Measurements from ENCODE around the gene ZSCAN5A.
"Not testable (repeated sequence)": the region's sequence is repeated elsewhere in the genome, so short reads cannot be mapped to it uniquely, and the experiment has no call there.

ZSCAN5A gene

GRCh38 chr19:56314018-56314380 is 640 bp downstream of the ZSCAN5A start:
- DNase-seq: no peak

DNA sequence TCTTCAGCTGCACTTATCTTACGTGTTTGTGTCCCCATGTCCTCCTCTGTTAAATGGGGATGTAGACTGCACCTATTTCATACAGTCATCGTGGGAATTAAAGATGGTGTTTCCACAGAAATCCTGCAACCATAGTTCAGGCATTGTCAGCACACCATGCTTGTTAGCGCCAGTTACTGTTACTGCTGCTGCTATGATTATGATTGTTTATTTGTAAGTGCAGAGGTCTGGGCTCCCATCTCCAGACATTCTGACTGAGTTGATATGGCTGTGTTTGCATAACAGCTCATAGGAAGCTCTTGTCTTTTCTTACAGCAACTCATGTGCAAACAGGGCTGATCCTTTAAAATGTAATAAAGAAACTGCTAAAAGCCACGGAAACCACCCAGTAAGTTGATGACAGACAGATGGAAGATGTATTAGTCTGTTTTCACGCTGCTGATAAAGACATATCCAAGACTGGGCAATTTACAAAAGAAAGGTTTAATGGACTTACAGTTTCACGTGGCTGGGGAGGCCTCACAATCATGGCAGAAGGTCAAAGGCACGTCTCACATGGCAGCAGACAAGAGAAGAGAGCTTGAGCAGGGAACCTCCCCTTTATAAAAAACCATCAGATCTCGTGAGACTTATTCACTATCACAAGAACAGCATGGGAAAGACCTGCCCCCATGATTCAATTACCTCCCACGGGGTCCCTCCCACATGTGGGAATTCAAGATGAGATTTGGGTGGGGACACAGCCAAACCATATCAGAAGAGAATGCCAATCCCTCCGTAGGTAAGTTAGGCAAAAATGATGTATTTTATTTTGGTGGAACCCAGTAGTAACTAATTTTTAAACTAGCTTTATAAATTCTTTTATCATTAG is 1.6 kb downstream of the ZSCAN5A start:
- no peak for DNase-seq

DNA sequence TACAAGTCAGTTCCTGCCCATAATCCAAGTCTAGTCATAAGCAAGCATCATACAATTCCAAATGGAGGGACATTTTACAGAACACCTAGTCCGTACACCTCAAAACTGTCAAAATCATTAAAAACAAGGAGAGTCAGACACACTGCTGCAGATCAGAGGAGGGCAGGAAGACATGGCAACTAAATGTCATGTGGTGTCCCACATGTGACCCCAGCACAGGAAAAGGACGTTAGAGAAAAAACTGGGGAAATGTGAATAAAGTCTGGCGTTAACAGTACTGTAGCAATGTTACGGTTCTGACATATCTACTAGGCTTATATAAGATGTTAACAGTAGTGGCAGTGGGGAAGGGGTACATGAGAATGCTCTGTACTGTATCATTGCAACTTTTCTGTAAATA is 2.3 kb downstream of the ZSCAN5A start:
- no peak for DNase-seq

DNA sequence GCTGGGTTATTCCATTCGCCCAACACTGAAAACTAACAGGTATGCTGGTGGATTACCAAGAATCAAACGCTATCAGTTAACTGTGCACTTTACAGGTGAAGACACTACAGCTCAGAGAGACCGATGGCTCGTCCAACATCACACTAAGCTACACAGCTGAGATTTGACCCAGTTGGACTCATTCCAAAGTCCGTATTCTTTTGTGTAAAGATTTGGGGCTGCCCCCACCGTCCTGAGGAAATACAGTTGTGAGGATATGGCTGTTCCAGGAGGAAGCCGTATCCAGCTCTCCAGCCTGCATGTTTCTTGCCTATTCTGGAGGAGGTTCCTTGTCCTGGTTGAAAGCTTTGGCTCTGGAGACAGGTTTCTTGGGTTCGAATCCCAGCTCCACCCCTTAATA is 4.2 kb downstream of the ZSCAN5A start:
- no peak for DNase-seq

GRCh38 chr19:56309511-56310185 is 5.0 kb downstream of the ZSCAN5A start:
- peak in 2 of 4 experiments; percentile 7 to 24 for DNase-seq

DNA sequence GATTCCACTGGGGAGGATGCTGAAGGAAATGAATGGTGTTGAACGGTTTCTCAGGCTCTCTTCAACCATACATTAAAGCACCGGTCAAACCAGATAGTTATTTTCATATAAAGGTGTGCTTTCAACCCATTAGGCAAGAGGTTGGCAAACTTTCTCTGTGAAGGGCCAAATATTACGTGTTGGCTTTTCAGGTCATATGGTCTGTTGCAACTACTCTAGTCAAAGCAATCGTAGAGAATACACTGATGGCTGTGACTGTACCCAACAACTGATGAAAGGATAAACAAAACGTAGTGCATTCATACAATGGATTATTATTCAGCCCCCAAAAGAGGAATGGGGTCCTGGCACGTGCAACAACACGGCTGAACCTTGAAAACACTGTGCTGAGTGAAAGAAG is 5.8 kb downstream of the ZSCAN5A start:
- DNase-seq: no peak

GRCh38 chr19:56307062-56307461 is 7.6 kb downstream of the ZSCAN5A start:
- DNase-seq: not testable (repeated sequence)

GRCh38 chr19:56306016-56306415 is 8.6 kb downstream of the ZSCAN5A start:
- no peak for DNase-seq

DNA sequence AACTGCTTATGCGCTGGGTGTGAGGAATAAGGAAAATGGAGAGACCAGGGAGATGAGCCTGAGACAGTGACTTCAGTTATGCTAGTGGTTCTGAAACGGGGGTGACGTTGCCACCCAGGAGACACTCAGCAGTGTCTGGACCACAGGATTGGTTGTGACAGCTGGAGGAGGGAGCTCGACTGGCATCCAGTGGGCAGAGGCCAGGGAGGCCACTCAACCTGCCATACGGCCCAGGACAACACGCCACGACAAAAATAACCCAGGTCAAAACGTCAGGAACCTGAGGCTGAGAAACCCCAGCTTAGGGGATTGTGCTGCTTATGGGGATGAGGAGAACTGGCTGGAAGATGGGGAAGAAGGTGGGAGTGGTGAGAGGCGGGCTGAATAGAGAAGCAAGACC is 10.4 kb downstream of the ZSCAN5A start:
- DNase-seq: no peak

DNA sequence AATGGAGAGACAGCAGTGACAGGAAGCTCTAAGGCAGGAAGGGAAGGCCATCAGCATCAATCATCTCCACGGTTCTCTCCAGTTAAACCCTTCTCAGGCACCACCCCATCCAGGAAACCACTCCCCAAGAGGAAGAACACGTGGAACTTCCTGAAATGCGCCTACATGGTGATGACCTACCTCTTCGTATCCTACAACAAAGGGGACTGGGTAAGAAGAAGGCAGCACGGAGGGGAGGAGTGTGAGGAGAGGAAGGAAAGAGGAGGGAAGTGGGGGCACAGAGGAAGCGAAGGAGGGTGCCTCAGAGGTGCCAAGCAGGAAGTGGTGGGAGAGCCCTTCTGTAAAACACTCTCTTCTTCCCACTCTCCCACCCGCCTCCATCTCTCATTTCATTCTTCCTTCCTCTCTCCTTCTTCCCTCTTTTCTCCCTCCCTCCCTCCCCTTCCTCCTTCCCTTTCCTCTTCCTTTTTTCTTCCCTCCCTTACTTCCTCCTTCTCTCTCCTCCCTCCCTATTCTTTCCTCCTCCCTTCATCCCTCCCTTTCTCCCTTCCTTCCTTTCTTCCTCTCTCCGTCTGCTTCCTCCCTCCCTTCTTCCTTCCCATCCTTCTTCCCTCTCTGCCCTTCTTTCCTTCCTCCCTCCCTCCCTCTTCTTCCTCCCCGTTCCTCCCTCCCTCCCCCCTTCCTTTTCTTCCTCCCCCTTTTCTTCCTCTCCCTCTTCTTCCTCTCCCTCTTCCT is 12.6 kb downstream of the ZSCAN5A start:
- DNase-seq: no peak

- no peak for DNase-seq
Measured at GRCh38 chr19:56301155-56301554, 13.5 kb downstream of the ZSCAN5A start.

GRCh38 chr19:56299688-56300087 is 15.0 kb downstream of the ZSCAN5A start:
- DNase-seq: no peak

DNA sequence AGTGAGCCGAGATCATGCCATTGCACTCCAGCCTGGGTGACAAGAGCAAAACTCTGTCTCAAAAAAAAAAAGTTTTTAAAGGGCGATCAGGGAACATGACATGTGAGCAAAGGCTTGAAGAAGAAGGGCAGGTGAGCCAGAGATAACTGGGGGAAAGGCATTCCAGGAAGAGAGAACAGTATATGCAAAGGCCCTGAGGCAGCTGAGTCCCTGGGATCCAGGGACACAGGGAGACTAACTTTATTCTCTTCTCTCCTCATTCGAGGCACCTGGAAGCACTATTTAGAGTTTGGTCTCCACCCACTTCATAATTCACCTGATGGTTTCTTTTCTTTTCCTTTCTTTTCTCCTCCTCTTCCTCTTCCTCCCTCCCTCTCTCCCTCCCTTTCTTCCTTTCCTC is 17.6 kb downstream of the ZSCAN5A start:
- DNase-seq: no peak

DNA sequence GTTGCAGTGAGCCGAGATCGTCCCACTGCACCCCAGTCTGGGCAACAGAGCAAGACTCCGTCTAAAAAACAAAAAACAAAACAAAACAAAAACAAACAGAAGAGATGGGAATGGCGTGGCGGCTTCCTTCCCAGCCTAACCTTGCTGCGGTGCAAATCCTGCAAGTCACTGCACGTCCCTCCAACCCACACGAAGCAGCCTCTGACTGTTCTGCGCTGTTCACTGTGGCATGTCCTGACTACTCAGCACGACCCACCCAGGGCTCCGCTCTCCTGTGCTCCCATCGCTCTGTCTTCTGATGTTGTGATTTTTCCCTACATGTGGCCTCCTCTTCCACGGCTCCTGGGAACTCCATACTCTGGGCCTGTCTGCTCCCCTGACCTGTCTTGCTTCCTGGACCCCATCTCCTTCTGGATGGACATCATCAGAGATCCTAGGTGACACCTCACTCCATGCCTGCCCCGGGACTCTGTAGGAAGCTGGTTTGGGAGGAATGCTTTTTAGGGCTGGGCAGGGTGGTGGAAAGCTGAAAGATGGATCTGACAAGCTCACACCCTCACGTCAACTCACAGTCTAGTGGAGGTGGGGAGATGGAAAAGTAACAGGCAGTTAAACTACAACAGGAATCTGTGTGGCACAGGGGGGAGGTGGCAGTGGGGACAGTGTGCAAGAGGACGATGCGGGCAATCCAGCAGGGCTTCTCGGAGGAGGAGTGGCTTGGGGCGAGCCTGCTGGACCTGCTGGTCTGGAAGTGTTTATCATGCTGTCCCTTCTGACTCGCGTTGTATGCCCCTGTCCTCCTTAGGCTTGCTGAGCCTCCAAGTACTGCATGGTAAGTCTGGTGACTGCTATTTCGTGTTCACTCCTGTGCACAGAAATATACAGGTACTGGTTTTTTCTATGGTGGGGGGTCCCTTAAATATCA is 18.8 kb downstream of the ZSCAN5A start:
- no peak for DNase-seq

GRCh38 chr19:56294549-56294948 is 20.1 kb downstream of the ZSCAN5A start:
- no peak for DNase-seq

- no peak for DNase-seq
Measured at GRCh38 chr19:56291867-56292266, 22.8 kb downstream of the ZSCAN5A start.

GRCh38 chr19:56290104-56290503 is 24.5 kb downstream of the ZSCAN5A start:
- no peak for DNase-seq

- no peak for DNase-seq
Measured at GRCh38 chr19:56284746-56285145, 29.9 kb downstream of the ZSCAN5A start.

GRCh38 chr19:56282809-56283208 is 31.8 kb downstream of the ZSCAN5A start:
- no peak for DNase-seq

- DNase-seq: no peak
Measured at GRCh38 chr19:56273563-56274117, 41.0 kb downstream of the ZSCAN5A start.

- no peak for DNase-seq
Measured at GRCh38 chr19:56272161-56272798, 42.4 kb downstream of the ZSCAN5A start, which contains the start of gene EDDM13. TSS of gene EDDM13 (plus strand) at chr19:56272748. CDS start at chr19:56272835, 87 bp downstream.

- DNase-seq: no peak
Measured at GRCh38 chr19:56271151-56271550, 43.5 kb downstream of the ZSCAN5A start.

All from activated naive CD4-positive, alpha-beta T cell (primary cell).